ENCODE results near the gene FHOD3.

- TF ChIP-seq CTCF (conservative IDR thresholded peaks at IDR 0.05 in 1 of 2, IDR thresholded peaks at IDR 0.05 in 1 of 2; ENCODE audit: extremely low read depth in 1 of 2, insufficient read depth in 1 of 2, low read depth in 1 of 2, low read length in 2 of 2) (no peak), EZH2 (IDR thresholded peaks at IDR 0.05; ENCODE audit: borderline replicate concordance, low read length) (no peak)
Measured at GRCh38 chr18:36281936-36282335, 15.6 kb upstream of the FHOD3 start.

Data from mammary epithelial cell (primary cell).